GM21786 (cell line): ENCODE measurements around the gene TMOD3.
"Not testable (repeated sequence)": the region's sequence is repeated elsewhere in the genome, so short reads cannot be mapped to it uniquely, and the experiment has no call there.

Experiments used
- ATAC-seq: cut with Tn5 transposase; IDR thresholded peaks from one replicate; pipeline ENCODE4 v1.9.1; 2021; ENCODE audit not compliant: unreplicated experiment

Gene TMOD3

DNA sequence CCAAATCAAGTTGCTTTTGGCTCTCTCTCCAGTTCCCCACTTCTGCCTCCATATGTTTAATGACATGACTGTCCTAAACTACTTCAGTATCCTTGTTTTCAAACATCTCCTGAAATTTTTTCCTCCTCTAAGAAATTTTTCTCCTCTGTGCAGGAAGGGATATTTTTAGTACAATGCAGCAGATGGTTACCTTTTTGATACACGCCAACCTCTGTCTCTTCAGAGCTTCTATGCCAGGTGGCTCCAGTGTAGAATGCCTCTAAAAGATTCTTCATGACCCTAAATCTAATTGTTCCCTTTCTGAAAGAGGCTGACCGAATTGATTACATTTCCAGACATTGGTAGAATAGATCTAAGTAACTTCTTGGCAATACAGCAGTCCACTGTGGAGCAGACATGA, 33.7 kb downstream of the TMOD3 start:
- no peak for ATAC-seq

DNA sequence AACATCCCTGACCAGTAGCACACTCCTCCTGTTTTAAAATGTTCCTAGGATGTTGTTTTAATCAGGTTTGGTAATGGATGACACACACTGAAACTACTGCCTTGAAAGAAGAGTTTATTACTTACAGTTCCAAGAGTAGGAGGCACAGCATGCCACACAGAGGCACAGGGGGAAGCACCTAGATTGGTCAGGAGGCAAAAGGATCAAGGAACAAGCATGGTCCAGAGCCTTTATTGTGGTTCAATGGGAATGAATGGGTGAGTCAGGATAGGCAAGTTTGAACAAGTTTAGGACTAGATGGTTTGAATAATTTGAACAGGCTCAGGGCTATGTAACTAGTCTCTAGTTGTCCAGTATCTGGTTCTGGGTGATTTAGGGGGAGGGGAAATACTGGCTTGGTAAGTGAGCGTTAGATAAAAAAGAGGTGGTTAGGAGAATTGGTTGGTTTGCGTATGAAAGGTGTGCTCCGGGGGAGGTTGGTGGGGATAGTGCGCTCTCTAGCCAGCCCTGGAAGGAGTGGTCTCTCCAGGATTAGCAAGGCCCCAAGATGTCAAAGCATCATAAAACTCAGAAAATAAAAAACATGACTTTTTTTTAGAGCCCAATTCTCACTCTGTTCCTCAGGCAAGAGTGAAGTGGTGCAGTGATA, 35.1 kb downstream of the TMOD3 start:
- no peak for ATAC-seq

DNA sequence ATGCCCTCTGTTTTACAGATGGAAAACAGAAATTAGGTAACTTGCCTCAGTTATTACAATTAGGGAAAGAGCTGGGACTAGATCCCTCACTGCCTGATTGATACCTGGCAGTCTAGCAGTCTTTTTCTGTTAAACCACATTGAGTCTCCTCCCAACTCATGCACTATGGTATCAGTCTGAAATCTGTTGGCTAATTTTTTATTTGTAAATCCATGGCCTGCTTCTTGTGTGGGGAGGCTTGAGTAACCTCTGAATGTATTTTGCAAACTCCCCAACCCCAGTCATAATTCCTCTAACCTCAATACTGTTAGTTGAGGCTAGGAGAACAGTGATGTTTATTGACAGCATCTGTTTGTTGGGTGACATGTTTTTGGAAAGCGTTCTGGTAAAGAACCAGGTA, 35.9 kb downstream of the TMOD3 start:
- ATAC-seq: no peak

DNA sequence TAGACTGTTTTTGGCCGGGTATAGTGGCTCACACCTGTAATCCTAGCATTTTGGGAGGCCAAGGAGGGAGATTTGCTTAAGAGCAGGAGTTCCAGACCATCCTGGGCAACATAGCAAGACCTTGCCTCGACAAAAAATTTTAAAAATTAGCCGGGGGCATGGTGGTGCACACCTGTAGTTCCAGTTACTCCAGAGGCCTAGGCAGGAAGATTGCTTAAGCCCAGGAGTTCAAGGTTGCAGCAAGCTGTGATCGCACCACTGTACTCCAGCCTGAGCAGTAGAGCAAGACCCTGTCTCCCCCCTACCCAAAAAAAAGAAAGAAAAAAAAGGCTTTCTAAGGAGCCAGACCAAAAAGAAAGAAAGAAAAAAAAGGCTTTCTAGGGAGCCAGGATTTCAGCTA, 36.7 kb downstream of the TMOD3 start:
- ATAC-seq: no peak

DNA sequence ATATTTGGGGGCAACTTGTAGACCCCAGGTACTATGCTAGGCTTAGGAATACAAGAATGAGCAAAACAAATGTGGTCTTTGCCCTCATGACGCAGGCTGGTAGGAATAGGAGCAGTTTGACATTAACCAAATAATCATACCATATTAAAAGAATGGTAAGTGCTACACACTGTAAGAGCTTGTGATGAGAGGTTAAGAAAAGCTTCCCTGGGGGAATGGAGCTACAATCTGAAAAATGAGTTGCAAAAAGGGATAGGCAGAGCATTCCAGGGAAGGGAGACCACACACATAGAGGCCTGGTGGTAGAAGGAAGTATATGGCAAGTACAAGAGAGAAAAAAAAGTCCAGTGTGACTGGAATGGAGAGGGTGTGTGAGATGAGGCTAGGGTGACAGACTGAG, 37.3 kb downstream of the TMOD3 start:
- no peak for ATAC-seq

DNA sequence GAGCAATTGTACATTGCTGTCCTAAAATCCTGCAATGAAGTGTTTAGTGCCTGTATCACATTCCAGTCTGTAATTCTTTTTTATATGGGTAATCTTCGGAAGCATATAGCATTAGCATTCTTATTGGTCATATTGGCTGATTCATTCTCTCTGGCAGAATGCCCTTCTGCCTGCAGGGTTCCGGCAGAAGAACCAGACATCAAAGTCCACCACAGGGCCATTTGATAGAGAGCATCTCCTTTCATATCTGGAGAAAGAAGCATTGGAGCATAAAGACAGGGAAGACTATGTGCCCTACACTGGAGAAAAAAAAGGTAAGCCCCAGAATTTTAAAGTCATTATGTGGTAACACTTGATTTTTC, 39.6 kb downstream of the TMOD3 start:
- no peak for ATAC-seq

DNA sequence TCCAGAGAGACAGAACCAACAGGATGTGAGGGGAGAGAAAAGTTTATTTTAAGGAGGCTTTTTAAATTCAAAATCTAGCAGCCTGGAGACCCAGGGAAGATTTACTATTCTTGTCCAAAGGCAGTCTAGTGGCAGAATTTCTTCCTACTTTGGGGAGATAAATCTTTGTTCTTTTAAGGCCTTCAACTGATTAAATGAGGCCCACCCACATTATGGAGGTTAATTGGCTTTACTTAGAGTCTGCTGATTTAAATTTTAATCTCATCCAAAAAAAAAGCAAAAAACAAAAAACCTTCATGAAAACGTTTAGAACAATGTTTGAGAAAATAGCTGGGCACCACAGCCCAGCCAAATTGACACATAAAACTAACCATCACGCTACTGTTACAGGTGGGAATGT, 41.3 kb downstream of the TMOD3 start:
- no peak for ATAC-seq

DNA sequence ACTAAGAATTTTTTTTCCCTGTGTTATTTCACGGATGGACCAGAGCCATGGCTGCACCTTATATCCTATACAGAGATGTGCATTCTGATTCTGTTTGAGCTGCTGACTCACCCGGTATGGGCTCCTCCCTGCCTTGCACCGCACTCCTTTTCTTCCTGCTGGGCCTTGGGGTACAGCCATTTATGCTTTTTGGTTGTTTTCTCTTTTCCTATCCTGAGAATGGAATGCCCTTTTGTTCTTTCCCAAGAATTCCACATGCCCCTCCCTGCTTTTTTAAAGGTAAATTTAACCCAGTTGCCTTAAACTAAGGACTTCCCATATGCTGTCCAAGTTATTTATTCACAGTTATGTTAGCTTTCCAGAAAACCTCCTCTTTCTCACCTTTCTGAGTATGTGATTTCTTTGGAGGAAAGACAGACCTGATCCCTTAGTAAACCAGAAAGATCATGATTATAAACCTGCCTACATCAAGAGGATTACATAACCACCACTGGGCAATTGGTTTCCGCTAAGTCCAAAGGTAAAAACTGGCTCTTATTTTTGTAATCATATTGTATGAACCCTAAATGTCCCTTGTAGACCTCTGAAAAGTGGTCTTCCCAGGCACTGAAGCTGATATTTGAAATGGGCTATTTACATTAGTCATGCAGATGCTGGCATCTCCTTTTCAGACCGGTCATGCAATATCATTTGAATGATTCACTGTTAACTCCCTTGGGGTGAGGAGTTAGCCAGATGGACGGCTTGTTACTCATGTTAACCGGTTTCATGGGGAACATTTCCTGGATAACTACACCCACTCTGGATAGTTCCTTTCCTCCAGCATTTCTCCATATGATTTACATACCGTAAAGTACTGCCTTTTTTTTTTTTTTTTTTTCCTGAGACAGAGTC, 45.5 kb downstream of the TMOD3 start:
- ATAC-seq: no peak

DNA sequence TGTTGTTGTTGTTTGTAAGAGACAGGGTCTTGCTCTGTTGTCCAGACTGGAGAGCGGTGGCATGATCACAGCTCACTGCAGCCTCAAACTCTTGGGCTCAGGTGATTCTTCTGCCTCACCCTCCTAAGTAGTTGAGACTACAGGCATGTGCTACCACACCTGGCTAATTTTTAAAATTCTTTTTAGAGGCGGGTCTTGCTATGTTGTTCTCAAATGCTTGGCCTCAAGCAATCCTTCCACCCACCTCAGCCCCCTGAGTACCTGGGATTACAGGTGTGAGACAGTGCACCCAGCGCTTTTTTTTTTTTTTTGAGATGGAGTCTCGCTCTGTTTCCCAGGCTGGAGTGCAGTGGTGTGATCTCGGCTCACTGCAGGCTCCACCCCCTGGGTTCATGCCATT, 46.7 kb downstream of the TMOD3 start:
- ATAC-seq: no peak

DNA sequence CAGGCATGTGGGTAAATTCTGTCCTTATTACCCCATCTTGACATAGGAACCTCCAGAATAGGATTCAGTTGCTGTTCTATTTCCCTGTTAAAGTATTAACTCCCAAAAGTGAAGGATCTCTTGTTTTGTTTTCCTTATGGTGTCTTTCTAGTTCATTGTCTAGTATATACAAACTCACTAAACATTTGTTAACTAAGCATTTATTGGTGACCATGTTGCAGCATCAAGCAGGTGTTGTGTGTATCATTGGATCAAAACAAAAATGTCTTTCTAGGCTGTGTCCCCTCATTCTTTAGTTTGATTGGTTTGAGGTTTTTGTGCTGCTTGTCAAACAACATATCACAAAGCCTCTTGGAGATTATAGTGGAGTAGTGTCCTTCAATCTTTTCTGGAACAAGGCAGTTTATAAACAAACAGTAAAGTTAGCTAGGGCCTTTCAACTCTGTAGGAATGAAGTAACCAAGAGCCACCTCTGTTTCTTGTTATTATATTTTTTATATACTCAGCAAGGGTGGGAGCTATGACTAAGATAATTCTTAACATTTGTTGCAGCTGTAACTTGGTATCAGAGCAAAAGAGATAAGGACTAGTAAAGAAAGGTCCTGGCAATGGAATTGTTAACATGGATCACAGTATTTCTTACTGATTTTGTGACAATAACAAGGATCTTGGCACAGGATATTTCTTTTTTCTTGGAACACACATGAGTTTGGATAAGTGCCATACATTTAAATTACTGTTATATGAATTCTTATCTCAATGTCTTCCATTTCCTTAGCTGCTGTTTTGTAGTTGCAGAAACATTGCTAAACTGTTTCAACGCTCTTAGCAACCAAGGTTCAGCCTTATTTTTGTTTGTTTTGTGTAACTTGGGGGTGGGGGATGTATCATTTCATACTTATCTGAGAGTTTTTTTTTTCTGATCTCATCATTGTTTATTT, 49.3 kb downstream of the TMOD3 start:
- no peak for ATAC-seq

DNA sequence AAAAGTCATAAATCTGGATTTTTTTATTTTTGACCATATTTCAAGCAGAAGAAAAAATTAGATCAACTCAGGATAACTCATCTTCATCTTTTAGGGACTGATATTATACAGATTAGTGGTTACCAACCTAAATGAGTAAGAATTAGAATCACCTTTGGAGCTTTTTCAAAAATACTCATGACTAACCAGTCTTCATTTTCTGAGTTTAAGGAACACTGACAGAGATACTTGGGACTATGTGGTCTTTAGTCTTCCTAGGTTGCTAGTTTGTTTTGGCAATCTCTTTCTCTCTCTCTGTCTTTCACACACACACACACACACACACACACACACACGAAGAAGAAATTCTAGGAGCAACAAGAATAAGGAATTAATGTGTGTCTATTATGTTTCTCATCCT, 50.1 kb downstream of the TMOD3 start:
- ATAC-seq: no peak

DNA sequence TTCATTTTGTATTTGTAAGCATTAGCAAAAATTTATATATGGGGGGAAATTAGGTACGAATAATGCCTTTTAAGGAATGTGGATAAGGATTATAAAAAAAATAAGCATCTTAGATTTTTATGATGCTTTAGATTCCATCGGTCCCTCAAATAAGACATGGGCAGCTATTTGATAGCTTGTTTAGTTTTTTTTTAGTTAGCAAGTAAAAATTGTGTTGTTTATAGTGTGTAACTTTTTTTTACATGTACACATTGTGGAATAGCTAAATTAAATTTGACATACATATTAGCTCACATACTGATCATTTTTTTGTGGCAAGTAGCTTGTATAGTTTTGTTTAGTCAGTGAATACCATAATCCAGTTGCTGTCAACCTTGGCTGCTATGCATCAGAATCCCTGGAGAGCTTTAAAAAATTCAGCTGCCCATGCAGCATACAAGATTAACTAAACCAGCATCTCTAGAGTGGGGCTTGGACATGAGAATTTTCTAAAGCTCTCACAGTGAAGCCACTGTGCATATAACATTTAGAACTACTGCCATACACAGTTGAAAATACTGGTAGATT, 53.9 kb downstream of the TMOD3 start:
- ATAC-seq: no peak

DNA sequence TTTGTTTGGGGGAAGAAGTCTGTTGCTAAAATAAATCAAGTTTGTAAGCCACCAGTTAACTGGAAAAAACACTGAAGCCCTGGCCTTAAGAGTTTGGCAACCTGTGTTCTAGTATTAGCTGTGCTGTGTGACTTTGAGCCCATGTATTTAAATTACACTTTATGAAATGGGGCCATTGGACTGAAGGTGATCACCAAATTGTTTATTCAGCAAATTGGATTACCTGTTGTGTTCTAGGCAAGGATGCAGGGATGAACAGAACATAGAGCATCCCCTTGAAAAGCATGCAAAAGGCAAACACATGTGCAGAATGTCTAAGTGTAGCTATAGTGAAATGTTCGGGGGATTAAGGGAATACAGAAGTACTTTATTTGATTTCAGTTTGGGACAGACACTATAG, 54.6 kb downstream of the TMOD3 start:
- ATAC-seq: no peak

DNA sequence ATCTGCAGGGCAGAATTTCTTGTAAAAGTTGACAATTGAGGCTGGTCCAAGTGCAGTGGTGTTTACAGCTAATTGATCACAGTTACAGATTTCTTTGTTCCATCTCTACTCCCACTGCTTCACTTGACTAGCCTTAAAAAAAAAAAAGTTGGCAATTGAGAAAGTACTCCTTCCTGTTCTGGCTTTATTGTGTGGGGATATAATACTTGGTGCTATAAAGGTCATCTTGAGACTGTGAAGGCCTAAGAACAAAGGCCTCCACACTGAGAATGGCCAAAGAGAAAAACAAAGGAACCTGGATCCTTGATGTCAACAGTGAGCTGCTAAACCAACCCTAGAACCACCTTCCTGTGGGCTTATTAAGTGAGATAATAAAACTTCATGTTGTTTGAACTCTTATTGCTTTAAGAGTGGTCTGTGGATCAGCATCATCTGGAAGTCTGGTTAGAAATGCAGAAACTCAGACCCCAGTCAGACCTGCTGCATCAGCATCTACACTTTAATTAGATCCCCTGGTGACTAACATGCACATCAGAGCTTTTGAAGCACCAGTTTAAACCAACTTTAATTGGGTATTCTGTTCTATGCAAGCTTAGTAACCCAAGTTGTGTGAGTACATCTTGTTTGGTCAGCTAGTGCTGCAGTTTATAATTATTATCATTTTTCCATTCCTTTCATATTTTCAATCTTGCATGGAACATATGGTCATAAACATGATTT, 55.2 kb downstream of the TMOD3 start:
- ATAC-seq: no peak

DNA sequence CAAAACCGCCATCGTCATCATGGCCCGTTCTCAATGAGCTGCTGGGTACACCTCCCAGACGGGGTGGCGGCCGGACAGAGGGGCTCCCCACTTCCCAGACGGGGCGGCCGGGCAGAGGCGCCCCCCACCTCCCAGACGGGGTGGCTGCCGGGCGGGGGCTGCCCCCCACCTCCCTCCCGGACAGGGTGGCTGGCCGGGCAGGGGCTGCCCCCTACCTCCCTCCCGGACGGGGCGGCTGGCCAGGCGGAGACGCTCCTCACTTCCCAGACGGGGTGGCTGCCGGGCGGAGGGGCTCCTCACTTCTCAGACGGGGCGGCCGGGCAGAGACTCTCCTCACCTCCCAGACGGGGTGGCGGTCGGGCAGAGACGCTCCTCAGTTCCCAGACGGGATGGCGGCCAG, 56.3 kb downstream of the TMOD3 start:
- not testable (repeated sequence) for ATAC-seq

DNA sequence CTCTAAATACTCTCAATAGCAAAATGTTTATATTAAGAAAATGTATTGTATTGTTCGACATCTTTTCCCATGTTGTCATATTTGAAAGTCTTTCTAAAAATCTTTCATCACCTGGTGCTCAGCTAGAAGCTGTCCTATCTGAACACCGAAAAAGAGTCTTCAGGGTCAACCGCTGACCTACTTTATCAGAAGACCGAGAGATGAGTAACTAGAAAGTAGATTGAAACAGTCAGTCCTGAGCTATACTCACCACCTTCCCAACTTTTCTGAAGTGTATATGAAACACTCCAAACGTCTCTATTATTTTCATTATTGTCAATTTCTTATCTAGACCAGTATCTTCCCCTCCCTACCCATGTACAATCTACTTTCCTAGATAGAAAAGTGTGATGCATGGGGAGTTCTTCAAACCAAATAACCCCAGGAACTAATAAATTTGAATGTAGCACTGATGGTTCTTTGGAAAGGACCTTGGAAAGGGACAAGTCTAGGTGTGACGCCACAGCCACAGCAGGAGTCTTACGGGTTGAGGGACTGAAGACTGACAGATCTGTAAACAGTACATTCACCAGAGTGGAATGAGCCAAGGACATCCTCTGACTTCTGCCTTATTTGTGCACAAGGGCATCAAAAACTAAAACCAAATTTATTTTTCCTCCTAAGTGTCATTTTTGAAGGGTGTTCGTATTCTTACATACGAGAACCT, 58.6 kb downstream of the TMOD3 start:
- ATAC-seq: no peak

DNA sequence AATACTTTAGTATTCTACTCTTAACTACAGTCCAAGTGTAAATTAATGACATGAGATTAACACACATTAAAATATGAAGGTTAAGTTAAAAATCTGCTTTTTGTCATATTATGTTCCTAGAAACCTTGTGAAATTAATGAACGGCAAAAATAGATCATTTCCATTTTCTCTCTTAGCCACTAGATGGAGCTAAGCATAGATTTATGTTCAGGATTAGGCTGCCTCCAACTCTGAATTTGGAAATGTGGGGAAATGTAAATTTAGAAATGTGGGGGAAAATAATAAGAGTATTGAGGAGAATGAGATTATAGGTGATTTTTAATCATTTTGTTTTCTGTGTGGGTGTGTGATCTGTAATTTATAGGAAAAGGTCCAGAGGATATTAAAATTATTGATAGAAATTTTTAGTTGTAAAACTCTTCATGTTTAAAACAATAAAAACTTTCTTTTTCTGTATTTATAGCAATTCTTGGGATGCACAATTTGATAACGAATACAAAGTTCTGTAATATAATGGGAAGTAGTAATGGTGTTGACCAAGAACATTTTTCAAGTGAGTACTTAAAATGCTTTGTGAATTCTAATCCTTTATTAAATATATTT, 59.2 kb downstream of the TMOD3 start:
- ATAC-seq: no peak

DNA sequence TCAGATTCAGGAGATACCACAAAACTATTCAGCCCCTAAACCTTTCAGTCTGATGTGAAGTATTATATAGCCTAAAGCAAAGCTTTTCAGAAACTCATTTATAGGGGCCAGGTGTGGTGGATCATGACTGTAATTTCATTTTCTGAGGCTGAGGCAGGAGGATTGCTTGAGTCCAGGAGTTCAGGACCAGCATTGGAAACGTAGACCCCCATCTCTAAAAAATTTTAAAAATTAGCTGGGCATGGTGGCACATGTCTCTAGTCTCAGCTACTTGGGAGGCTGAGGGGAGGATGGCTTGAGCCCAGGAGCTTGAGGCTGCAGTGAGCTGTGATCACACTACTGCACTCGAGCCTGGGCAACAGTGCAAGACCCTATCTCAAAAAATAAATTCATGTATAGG, 60.0 kb downstream of the TMOD3 start:
- ATAC-seq: no peak

DNA sequence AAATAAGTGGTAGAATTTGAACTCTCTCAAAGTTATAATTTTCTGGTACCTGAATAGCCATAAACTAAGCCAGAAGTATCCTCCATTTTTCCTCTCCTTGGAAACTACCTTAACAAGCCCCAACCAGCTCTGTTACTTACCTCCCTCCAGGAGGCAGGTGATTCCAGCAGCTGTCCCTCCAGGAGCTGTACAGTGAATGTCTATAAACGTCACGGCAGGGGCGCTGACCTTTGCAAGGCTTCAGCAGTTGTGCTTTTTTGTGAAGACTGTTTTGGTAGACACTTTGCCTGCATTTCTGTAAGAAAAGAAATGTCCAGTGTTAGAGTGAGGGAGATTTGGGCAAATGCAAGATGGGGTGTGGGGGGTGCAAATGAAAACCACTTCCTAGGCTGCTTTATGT, 75.0 kb downstream of the TMOD3 start:
- ATAC-seq: no peak

DNA sequence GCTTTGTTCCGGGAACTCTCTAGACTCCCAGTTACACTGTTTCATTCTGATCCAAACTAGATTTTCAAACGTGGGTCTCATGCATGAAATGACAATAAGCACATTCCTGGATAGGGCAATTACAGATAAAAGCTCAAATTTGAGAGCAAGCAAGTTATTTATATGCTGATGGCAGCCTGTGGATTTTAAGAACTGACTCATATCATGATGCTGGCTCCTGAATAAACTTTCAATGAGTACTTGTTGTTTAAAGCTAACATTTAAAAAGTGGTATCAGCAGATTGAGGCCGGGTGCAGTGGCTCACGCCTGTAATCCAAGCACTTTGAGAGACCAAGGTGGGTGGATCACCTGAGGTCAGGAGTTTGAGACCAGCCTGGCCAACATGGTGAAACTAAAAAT, 75.5 kb downstream of the TMOD3 start:
- ATAC-seq: no peak
